Left lung (tissue), 10 donors: ENCODE data around the gene PEX11G. TPM values are rescaled to one million over a fixed set of nuclear protein-coding genes. Genes with fewer than 3 reads are reported as not detected.

Experiments
- ATAC-seq: fragments of 200-7000 bp; cut with Tn5 transposase; one replicate; pipeline ENCODE4 v1.9.1; 2020; ENCODE audit warnings: moderate library complexity
- DNase-seq, 4 donors: peaks; one replicate each; pipeline ENCODE4 v3.0.0-alpha.2; 2013 to 2020
- H3K27ac ChIP-seq, 2 donors: fragments of 200-600 bp; sonication (generic) in 1 of 2; one replicate each; pipeline versions ENCODE4 v1.5.0 to v1.8.0; 2020 to 2021
- H3K27me3 ChIP-seq, 2 donors: fragments of 200-600 bp; sonication (generic) in 1 of 2; one replicate each; pipeline versions ENCODE4 v1.5.0 to v1.8.0; 2020 to 2021
- H3K36me3 ChIP-seq, 2 donors: fragments of 200-600 bp; sonication (generic) in 1 of 2; one replicate each; pipeline versions ENCODE4 v1.5.0 to v1.8.0; 2020 to 2021
- H3K4me1 ChIP-seq, 2 donors: fragments of 200-600 bp; one replicate each; pipeline ENCODE4 v1.8.0; 2021
- H3K4me3 ChIP-seq, 2 donors: fragments of 200-600 bp; sonication (generic) in 1 of 2; one replicate each; pipeline versions ENCODE4 v1.5.0 to v1.8.0; 2020 to 2021; ENCODE audit warnings: mild to moderate bottlenecking in 1 of 2
- H3K9me3 ChIP-seq, 2 donors: fragments of 200-600 bp; sonication (generic) in 1 of 2; one replicate each; pipeline versions ENCODE4 v1.5.0 to v1.8.0; 2020 to 2021
- intact Hi-C, 2 donors: fragments of 100-400 bp; cut with DNase I; formaldehyde crosslinking; loops; one replicate each; pipeline versions ENCODE4 v1.11.2 to v1.14.2; 2022
- polyA plus RNA-seq, 6 donors: library from polyadenylated mRNA; unstranded; fragments of 120-200 nt; gene quantifications; one replicate each; pipeline ENCODE4 v1.2.1, GENCODE V29; 2013; ENCODE audit not compliant: insufficient read length in 6 of 6
- total RNA-seq, 2 donors: library from RNA; stranded (reverse); fragmentation: NEBNext Ultra II Directional; extraction: Animal tissue kit (Norgen Biotek cat#: 25700); gene quantifications; one replicate each; pipeline ENCODE4 v1.2.1, GENCODE V29; 2021
- TF ChIP-seq, protein P1 (sequence below), 2 donors: fragments of 200-600 bp; sonication (generic) in 1 of 2; IDR thresholded peaks; one replicate each; pipeline versions ENCODE4 v1.5.0 to v1.8.0; 2021; ENCODE audit warnings: antibody characterized with exemption in 2 of 2
- donor health status: DM: no; HTN: yes; CAD: no.
- donor health status: DM: no; HTN: no; CAD: no.

Gene PEX11G
- total and polyA plus RNA-seq, 8 donors = 2.9 to 5.4 (median 4.0) TPM

DNA sequence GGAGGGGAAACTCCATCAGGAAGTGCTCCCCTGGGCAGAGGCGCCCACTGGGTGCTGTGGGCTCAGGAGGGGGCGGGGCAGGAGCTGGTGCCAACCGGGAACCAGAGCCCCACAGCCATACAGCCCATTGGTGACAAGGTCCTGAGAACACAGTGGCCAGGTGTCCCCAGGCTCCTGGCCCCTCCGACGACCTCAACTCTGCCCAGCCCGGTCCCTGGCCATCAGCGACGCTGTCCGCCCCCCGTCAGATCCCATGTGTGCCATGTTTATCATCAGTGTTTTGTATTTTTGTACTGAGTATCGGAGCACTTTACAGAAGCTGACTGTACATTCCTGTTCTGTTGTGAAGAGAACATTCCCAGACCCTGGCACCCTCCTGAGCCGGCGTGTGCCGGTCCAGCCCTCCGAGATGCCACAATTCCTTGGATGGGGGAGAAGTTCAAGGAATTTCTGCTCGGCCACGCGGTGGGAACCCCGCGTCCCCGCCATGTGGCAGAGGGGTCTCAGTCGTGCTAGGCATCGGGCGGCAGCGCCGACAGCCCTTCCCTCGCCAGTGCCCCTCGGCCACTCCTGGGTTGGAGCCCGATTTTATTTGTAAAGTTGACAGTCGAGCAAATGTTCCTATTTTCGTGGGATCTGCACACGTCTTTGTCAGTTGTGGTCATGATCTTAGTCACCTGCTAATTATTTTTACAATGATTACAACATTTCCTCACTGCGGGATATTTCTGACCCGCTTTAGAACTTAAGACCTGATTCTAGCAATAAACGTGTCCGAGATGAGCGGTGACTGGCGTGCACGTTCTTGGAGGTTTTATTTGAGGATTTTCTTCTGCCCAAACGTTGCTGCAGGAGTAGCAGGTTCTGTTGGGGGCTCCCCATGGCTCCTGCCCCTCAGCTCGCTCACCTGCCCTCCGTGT lies 16.9 kb downstream of the PEX11G start:
- intact Hi-C loops = no loop called here
- no peaks in the 10 kb centered on the region for H3K9me3 ChIP-seq
- no peak for ATAC-seq
- peaks cover 0 to 56% of the 10 kb centered on the region in 2 donors for H3K36me3 ChIP-seq
- H3K27me3 ChIP-seq = no peaks in the 10 kb centered on the region
- peaks cover 0 to 14% of the 10 kb centered on the region in 2 donors for H3K4me1 ChIP-seq
- DNase-seq = no peak
- H3K27ac ChIP-seq = no peak overlapping the region
- H3K4me3 ChIP-seq = no peak overlapping the region
- TF ChIP-seq, protein P1, sequence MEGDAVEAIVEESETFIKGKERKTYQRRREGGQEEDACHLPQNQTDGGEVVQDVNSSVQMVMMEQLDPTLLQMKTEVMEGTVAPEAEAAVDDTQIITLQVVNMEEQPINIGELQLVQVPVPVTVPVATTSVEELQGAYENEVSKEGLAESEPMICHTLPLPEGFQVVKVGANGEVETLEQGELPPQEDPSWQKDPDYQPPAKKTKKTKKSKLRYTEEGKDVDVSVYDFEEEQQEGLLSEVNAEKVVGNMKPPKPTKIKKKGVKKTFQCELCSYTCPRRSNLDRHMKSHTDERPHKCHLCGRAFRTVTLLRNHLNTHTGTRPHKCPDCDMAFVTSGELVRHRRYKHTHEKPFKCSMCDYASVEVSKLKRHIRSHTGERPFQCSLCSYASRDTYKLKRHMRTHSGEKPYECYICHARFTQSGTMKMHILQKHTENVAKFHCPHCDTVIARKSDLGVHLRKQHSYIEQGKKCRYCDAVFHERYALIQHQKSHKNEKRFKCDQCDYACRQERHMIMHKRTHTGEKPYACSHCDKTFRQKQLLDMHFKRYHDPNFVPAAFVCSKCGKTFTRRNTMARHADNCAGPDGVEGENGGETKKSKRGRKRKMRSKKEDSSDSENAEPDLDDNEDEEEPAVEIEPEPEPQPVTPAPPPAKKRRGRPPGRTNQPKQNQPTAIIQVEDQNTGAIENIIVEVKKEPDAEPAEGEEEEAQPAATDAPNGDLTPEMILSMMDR (IDR thresholded peaks at IDR 0.05) = no peak

DNA sequence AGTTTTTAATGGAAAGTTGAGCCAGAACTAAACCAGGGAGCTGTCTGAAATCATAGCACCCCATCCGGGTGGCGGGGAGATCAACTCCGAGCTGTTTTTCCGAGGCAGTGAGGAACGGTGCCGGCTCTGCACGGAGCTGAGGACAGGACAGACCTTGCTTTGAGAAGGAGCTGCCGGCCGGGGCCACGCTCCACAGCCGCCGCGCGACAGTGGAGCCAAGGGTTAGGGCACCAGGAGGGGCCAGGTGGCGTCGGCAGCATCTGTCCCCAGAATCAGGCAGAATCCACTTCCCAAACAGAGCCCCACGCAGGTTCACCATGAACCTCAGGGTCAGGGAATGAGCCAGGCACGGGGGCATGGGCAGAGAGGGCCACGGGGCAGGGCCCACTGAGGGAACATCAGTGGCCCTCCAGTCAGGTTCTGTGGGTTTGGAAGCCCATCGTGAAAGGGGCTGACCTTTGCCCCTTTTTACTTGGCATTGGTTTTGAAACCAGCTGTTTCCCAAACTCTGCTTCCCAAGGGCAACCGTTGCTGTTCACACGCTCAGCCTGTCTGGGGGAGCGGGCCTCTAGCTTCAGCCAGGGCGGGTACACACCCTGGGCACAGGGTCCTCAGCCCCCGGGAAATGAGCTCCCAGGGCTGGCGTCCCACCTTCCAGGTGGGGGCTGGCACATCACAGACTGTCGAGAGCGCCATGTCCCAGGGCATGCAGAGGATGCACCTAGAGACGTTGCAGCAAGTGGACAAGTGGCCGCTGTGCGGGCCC lies 18.1 kb downstream of the PEX11G start:
- no peaks in the 10 kb centered on the region for H3K27me3 ChIP-seq
- peaks cover 0 to 14% of the 10 kb centered on the region in 2 donors for H3K4me1 ChIP-seq
- H3K4me3 ChIP-seq = no peak overlapping the region
- H3K36me3 ChIP-seq = peaks cover 0 to 68% of the 10 kb centered on the region in 2 donors
- no peak for DNase-seq
- intact Hi-C loops = no loop called here
- no peaks in the 10 kb centered on the region for H3K9me3 ChIP-seq
- ATAC-seq = no peak
- no peak overlapping the region for H3K27ac ChIP-seq
- TF ChIP-seq, protein P1 (IDR thresholded peaks at IDR 0.05) = no peak

DNA sequence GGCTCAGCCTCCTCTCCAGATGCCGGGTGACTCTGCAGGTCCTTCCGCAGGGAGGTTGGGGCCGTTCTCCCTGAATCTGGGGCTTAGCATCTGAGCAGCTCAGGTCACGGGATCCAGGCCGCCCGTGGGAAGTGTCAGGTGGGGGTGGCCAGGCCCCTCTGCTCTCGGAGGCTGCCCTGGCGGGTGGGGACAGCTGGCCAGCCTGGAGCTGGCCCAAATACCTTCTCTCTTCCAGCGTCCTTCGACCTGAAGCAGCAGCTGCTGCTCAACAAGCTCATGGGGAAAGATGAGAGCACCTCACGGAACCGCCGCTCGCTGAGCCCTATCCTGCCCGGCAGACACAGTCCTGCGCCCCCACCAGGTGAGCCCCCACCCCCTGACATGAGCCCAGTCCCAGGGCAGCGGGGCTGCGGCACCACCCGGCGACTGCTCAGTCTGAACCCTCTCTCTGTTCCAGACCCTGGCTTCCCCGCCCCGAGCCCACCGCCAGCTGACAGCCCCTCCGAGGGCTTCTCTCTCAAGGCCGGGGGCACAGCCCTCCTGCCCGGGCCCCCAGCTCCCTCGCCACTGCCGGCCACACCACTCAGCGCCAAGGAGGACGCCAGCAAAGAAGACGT lies 19.1 kb downstream of the PEX11G start:
- DNase-seq (no peak), ATAC-seq (no peak)
- H3K27me3 ChIP-seq = no peaks in the 10 kb centered on the region
- intact Hi-C loops = no loop called here
- peaks cover 0 to 77% of the 10 kb centered on the region in 2 donors for H3K36me3 ChIP-seq
- TF ChIP-seq, protein P1 (IDR thresholded peaks at IDR 0.05) = no peak
- H3K4me1 ChIP-seq = peaks cover 0 to 14% of the 10 kb centered on the region in 2 donors
- H3K4me3 ChIP-seq = no peak overlapping the region
- no peak overlapping the region for H3K27ac ChIP-seq
- H3K9me3 ChIP-seq = no peaks in the 10 kb centered on the region

DNA sequence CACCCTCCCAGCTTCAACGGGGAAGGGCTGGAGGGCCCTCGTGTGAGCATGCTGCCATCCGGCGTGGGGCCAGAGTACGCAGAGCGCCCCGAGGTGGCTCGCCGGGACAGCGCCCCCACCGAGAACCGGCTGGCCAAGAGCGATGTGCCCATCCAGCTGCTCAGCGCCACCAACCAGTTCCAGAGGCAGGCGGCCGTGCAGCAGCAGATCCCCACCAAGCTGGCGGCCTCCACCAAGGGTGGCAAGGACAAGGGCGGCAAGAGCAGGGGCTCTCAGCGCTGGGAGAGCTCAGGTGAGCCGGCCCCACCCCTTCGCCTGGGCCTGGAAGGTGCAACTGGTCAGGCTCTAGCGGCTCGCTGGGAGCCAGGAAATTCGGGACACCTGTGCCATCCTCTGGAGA lies 20.0 kb downstream of the PEX11G start:
- intact Hi-C loops = no loop called here
- Histone ChIP-seq H3K4me3 (no peak overlapping the region), H3K4me1 (peaks cover 0 to 14% of the 10 kb centered on the region in 2 donors), H3K36me3 (peaks cover 0 to 87% of the 10 kb centered on the region in 2 donors), H3K9me3 (no peaks in the 10 kb centered on the region), H3K27me3 (no peaks in the 10 kb centered on the region), H3K27ac (no peak overlapping the region)
- DNase-seq (no peak), ATAC-seq (no peak)
- TF ChIP-seq, protein P1 (IDR thresholded peaks at IDR 0.05) = no peak
